Measurements from ENCODE around the gene CTTN.

Gene CTTN

GRCh38 chr11:70486026-70486415 lies 87.7 kb downstream of the CTTN start:
- no peaks in the 10 kb centered on the region for H3K36me3 Mint-ChIP-seq (ENCODE audit: low read depth)
- H3K4me3 Mint-ChIP-seq, result no peak overlapping the region
- TF ChIP-seq CTCF (IDR thresholded peaks at IDR 0.05), result no peak
- no peak for DNase-seq
- no peaks in the 10 kb centered on the region for H3K4me1 Mint-ChIP-seq
- H3K27ac Mint-ChIP-seq, result no peak overlapping the region
- peaks cover 4% of the 10 kb centered on the region for H3K27me3 Mint-ChIP-seq (ENCODE audit: low read depth, poor library complexity)
- peaks cover 18% of the 10 kb centered on the region for H3K9me3 Mint-ChIP-seq

Data from nephron progenitor cell (in vitro differentiated cells).